CD4-positive, alpha-beta T cell treated with Interleukin-6 at 100 ng/mL for 8 hours (primary cell): ENCODE results near the gene PAX7.

Source experiments
- DNase-seq: peaks from one replicate; pipeline ENCODE4 v3.0.0-alpha.2; 2020; ENCODE audit warnings: mixed read lengths, low spot score

Gene PAX7

GRCh38 chr1:18640228-18641004, 9.8 kb downstream of the PAX7 start:
- DNase-seq, result no peak

GRCh38 chr1:18641005-18641941, 10.6 kb downstream of the PAX7 start:
- no peak for DNase-seq

- no peak for DNase-seq
Observed at GRCh38 chr1:18642278-18643095, 11.8 kb downstream of the PAX7 start.

DNA sequence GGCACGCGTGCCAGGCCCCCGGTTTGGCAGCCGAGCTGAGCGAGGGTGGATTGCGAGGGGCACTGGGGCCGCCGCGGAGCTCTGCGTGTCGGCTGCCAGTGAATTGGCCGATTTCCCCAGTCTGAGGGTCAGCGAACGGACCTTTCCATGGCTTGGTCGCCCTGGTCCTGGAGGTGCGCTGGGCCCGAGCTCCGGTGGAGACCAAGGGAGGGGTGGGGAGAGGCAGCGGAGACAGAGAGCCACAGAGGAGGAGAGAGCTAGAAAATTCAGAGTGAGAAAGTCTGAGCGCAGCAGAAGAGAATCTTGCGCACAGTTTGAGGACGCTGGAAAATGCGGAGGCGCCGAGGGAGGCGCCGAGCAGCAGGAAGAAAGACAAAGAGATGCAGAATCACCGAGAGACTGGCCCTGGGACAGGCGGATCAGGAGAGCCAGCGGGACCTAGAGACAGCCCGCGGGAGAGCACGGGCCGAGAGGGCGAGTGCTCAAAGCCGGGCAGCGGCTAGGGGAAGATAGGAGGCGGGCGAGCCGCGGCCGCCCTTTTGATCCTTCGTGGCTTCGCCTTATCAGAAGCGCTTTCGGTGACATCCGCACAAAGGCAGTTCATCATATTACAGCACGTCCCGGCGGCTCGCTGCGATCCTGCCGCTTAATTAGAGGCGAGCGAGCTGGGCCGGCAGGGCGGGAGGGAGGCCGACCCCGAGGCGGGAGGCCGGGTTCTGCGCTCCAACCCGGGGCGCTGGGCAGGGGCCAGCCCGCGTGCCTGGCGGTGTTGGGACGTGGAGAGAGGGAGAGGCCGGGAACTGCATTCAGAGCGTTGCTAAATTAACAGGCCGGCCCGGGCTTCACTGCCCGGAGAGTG, 12.7 kb downstream of the PAX7 start:
- DNase-seq, result no peak

GRCh38 chr1:18644013-18644399, 13.4 kb downstream of the PAX7 start:
- DNase-seq, result no peak

DNA sequence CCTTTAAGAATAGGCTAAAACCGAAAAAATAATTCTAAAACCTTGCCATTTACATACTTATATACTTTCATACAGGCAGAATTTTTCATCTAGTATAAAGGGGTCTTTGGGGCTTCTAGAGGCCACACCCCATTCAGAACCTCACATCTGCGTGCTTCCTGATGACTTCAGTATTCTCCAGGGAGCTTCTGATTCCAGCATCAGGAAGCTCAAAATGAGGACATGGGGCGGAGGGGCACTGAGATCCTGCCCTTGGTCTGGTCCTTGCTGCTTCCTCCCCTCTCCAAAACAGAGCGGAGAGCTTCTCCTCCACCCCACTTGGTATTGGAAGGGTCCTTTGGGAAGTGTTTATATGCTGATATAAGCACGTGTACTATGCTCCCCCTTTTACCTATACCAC, 13.8 kb downstream of the PAX7 start:
- no peak for DNase-seq

DNA sequence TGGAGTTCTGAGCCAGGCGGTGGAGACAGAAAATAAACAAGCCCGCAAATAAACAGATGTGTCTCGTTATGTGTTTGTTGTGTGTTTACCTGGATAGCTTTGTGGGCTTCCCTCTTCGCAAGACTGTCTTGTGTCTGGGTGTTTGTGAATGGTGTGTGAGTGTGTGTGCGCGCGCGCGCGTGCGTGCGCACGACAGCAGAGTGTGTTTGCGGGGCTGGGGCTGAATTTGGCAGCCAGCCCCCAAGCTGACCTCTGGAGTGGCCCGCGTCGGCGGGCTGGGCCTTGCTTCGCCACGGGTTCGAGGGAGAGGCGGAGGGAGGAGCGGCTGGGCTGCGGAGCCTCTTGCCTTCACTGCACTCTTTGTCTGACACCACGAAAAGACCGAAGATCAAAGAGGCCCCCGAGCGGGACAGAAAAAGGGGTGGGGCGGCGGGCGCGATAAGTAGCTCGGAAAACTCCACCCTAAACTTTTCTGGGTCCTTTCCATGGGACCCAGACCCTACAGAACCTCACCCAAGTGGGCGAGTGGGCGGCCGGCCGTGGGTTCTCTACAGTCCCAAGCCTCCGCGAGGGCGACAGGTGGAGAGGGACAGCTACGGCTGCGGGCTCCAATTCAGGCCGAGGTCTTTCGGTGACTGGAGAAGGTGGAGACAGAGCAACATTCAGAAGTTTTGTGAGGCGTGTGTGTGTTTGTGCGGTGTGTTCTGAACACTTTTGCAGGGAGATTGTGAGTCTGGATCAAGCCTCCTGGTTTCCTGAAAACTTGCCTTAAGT, 14.5 kb downstream of the PAX7 start:
- DNase-seq, result no peak

GRCh38 chr1:18645747-18646090, 15.1 kb downstream of the PAX7 start:
- no peak for DNase-seq

DNA sequence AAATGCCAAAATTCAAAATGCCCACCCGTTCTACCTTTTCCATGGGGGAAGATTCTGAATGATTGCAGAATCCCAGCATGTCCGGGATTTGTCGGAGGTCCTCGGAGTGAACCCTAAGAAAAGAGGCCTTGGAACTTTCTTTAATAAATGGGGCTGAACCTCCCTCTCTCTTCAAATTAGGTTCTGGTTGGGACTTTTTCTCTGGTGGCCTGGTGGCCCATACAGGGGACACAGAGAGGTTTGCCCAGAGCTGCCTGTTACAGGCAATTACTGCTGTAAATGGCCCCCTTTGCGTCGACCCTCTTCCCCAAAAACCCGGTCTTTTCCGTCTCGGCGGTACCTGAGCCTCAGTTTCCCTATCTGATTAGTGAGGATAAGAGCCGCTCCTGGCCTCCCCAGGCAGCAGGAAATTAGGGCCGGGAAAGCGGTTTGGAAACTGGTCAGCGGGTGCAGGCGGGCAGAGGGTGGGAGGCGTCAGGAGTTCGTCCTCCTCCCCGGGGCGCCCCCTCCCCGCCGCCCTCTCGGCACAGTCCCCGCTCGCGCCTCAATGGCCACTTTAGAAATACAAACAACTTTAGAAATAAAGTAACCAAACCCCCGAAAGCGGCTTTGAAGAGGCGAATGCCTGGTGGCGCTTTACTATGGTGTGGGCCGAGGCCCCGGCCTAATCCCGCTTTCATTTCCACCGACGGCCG, 15.6 kb downstream of the PAX7 start:
- no peak for DNase-seq

- DNase-seq, result no peak
Observed at GRCh38 chr1:18646786-18647410, 16.3 kb downstream of the PAX7 start.

GRCh38 chr1:18647681-18648214, 17.1 kb downstream of the PAX7 start:
- DNase-seq, result no peak

GRCh38 chr1:18649693-18650370, 19.2 kb downstream of the PAX7 start:
- no peak for DNase-seq

DNA sequence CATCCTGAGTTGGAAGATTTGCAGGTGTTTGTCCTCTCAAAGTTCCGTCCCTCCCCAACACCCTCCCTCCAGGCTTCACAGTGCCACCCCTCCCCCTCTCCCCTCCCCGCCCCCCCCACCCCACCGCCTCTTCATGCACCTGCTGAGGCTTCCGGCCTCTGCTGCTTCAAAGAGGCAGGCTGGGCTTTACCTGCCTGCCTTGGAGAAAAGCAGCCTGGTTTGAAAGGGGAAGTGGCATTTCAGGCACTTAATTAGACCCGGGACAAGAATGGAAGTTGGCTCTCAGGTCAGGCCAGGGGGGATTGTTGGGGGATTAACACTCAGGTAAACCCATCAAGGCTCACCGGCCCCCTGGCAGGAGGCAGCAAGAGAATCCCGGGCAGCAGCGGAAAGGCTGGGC, 21.1 kb downstream of the PAX7 start:
- DNase-seq, result peak; percentile 58

GRCh38 chr1:18652791-18653190, 22.1 kb downstream of the PAX7 start:
- no peak for DNase-seq

DNA sequence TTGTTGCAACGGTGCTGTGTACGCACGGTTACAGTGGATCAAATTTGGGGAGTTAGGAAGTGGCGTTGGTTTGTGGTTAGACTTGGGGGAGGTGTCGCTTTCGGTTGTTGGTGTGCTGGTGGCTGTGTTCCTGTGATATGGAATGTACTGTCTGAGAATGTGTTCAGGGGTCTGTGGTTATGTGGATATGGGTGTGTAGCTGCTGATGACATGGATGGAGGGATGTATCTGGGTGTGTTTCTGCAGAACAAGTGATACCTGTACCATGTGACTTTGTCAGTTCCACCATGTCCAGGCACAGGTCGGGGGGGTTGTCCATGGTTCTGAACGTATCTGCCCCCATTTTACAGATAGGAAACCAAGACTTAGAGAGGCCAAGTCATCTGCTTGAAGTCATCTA, 22.7 kb downstream of the PAX7 start:
- DNase-seq, result no peak

DNA sequence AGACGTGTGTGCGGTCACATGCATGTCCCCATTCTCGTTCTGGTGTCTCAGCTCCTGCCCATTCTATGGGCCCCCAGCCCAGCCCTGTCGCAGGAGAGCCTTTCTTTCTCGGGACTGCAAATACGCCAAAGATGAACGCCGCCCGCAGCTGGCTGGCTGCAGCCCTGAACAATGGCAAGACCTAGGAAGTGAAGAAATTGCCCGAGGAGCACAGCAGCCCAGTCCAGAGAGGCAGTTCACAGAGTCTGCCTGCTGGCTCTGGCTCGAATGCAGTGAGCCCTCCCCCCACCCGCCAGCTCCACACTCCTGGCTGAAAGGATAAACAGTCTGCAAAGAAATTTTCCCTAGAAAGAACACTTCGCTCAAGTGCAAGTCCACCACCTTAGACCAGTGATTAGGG, 23.3 kb downstream of the PAX7 start:
- DNase-seq, result no peak

- no peak for DNase-seq
Observed at GRCh38 chr1:18654599-18654998, 24.0 kb downstream of the PAX7 start.

DNA sequence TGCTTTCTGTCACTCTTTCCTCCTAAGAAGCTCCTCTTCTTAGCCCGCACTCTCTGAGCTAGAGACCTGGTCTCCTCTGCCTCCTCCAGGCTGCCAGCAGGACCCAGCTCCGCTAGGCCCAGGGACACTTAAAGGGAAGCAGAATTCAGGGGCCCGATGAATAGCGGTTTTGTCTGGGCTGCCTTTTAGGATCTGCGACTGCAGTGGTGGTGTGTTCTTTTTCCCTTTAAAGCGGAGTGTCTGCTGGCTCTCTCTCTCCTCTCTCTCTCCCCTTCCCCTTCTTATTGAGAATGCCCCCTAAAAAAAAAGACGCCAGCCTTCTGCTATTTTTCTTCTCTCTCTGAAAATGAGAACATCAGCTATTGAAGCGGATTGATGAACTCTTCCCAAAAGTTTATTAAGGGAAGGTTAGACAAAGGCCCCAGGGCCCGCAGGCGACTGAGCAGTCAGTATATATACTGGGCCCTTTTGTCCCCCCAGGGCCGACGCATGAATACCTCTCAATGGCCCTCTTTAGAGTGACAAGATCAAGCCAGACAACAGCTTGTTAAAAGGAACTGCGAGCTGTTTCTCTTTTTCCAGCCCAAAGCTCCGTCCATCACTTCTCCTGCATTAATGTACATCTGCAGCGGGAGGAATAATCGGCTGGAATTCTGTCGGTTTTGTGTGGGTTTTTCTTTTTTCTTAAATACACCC, 27.0 kb downstream of the PAX7 start:
- DNase-seq, result no peak
